ENCODE data around the gene LPIN3.

Gene LPIN3

GRCh38 chr20:41350408-41350962, 9.9 kb downstream of the LPIN3 start:
- no peaks in the 10 kb centered on the region for H3K36me3 Mint-ChIP-seq (ENCODE audit: low read depth)
- no peaks in the 10 kb centered on the region for H3K9me3 Mint-ChIP-seq
- no peak overlapping the region for H3K27ac Mint-ChIP-seq
- no peak overlapping the region for H3K4me3 Mint-ChIP-seq
- H3K27me3 Mint-ChIP-seq (ENCODE audit: low read depth) = no peaks in the 10 kb centered on the region
- no peaks in the 10 kb centered on the region for H3K4me1 Mint-ChIP-seq (ENCODE audit: low read depth)

GRCh38 chr20:41352106-41352505, 11.5 kb downstream of the LPIN3 start:
- Mint-ChIP-seq H3K36me3 (ENCODE audit: low read depth) (no peaks in the 10 kb centered on the region), H3K4me1 (ENCODE audit: low read depth) (no peaks in the 10 kb centered on the region), H3K27ac (no peak overlapping the region), H3K9me3 (no peaks in the 10 kb centered on the region), H3K4me3 (no peak overlapping the region), H3K27me3 (ENCODE audit: low read depth) (no peaks in the 10 kb centered on the region)

GRCh38 chr20:41352666-41353065, 12.0 kb downstream of the LPIN3 start:
- no peak overlapping the region for H3K4me3 Mint-ChIP-seq
- H3K36me3 Mint-ChIP-seq (ENCODE audit: low read depth) = no peaks in the 10 kb centered on the region
- H3K27me3 Mint-ChIP-seq (ENCODE audit: low read depth) = no peaks in the 10 kb centered on the region
- no peaks in the 10 kb centered on the region for H3K9me3 Mint-ChIP-seq
- H3K4me1 Mint-ChIP-seq (ENCODE audit: low read depth) = no peaks in the 10 kb centered on the region
- no peak overlapping the region for H3K27ac Mint-ChIP-seq

- H3K4me1 Mint-ChIP-seq (ENCODE audit: low read depth) = no peaks in the 10 kb centered on the region
- H3K27me3 Mint-ChIP-seq (ENCODE audit: low read depth) = no peaks in the 10 kb centered on the region
- H3K36me3 Mint-ChIP-seq (ENCODE audit: low read depth) = no peaks in the 10 kb centered on the region
- H3K4me3 Mint-ChIP-seq = no peak overlapping the region
- no peaks in the 10 kb centered on the region for H3K9me3 Mint-ChIP-seq
- no peak overlapping the region for H3K27ac Mint-ChIP-seq
Observed at GRCh38 chr20:41353530-41353929, 12.9 kb downstream of the LPIN3 start.

GRCh38 chr20:41355192-41355591, 14.6 kb downstream of the LPIN3 start:
- Mint-ChIP-seq H3K27me3 (ENCODE audit: low read depth) (no peaks in the 10 kb centered on the region), H3K4me1 (ENCODE audit: low read depth) (no peaks in the 10 kb centered on the region), H3K27ac (no peak overlapping the region), H3K4me3 (no peak overlapping the region), H3K36me3 (ENCODE audit: low read depth) (no peaks in the 10 kb centered on the region), H3K9me3 (no peaks in the 10 kb centered on the region)

- H3K27me3 Mint-ChIP-seq (ENCODE audit: low read depth) = no peaks in the 10 kb centered on the region
- H3K36me3 Mint-ChIP-seq (ENCODE audit: low read depth) = no peaks in the 10 kb centered on the region
- H3K4me1 Mint-ChIP-seq (ENCODE audit: low read depth) = no peaks in the 10 kb centered on the region
- no peak overlapping the region for H3K27ac Mint-ChIP-seq
- H3K4me3 Mint-ChIP-seq = no peak overlapping the region
- no peaks in the 10 kb centered on the region for H3K9me3 Mint-ChIP-seq
Observed at GRCh38 chr20:41355598-41356203, 15.1 kb downstream of the LPIN3 start.

- no peaks in the 10 kb centered on the region for H3K4me1 Mint-ChIP-seq (ENCODE audit: low read depth)
- no peaks in the 10 kb centered on the region for H3K27me3 Mint-ChIP-seq (ENCODE audit: low read depth)
- H3K27ac Mint-ChIP-seq = no peak overlapping the region
- no peaks in the 10 kb centered on the region for H3K36me3 Mint-ChIP-seq (ENCODE audit: low read depth)
- no peaks in the 10 kb centered on the region for H3K9me3 Mint-ChIP-seq
- no peak overlapping the region for H3K4me3 Mint-ChIP-seq
Observed at GRCh38 chr20:41356951-41357350, 16.3 kb downstream of the LPIN3 start.

GRCh38 chr20:41357424-41358163, 17.0 kb downstream of the LPIN3 start:
- Mint-ChIP-seq H3K4me3 (no peak overlapping the region), H3K9me3 (no peaks in the 10 kb centered on the region), H3K4me1 (ENCODE audit: low read depth) (no peaks in the 10 kb centered on the region), H3K27ac (no peak overlapping the region), H3K36me3 (ENCODE audit: low read depth) (no peaks in the 10 kb centered on the region), H3K27me3 (ENCODE audit: low read depth) (no peaks in the 10 kb centered on the region)

GRCh38 chr20:41358230-41358629, 17.6 kb downstream of the LPIN3 start:
- H3K36me3 Mint-ChIP-seq (ENCODE audit: low read depth) = no peaks in the 10 kb centered on the region
- H3K9me3 Mint-ChIP-seq = no peaks in the 10 kb centered on the region
- no peaks in the 10 kb centered on the region for H3K4me1 Mint-ChIP-seq (ENCODE audit: low read depth)
- H3K27ac Mint-ChIP-seq = no peak overlapping the region
- no peaks in the 10 kb centered on the region for H3K27me3 Mint-ChIP-seq (ENCODE audit: low read depth)
- H3K4me3 Mint-ChIP-seq = no peak overlapping the region

- Mint-ChIP-seq H3K4me3 (no peak overlapping the region), H3K27me3 (ENCODE audit: low read depth) (no peaks in the 10 kb centered on the region), H3K9me3 (no peaks in the 10 kb centered on the region), H3K27ac (no peak overlapping the region), H3K36me3 (ENCODE audit: low read depth) (no peaks in the 10 kb centered on the region), H3K4me1 (ENCODE audit: low read depth) (no peaks in the 10 kb centered on the region)
Observed at GRCh38 chr20:41358717-41359116, 18.1 kb downstream of the LPIN3 start.

GRCh38 chr20:41359541-41360011, 19.0 kb downstream of the LPIN3 start:
- Mint-ChIP-seq H3K9me3 (no peaks in the 10 kb centered on the region), H3K27ac (no peak overlapping the region)

GRCh38 chr20:41360831-41361756, 20.5 kb downstream of the LPIN3 start:
- H3K4me3 Mint-ChIP-seq = no peak overlapping the region
- H3K4me1 Mint-ChIP-seq (ENCODE audit: low read depth) = no peaks in the 10 kb centered on the region
- no peak overlapping the region for H3K27ac Mint-ChIP-seq
- no peaks in the 10 kb centered on the region for H3K36me3 Mint-ChIP-seq (ENCODE audit: low read depth)
- peaks cover 15% of the 10 kb centered on the region for H3K27me3 Mint-ChIP-seq (ENCODE audit: low read depth)
- H3K9me3 Mint-ChIP-seq = no peaks in the 10 kb centered on the region

More at GRCh38 chr20:41359541-41360011, 19.0 kb downstream of the LPIN3 start:
- no peaks in the 10 kb centered on the region for H3K36me3 Mint-ChIP-seq (ENCODE audit: low read depth)
- no peak overlapping the region for H3K4me3 Mint-ChIP-seq
- H3K4me1 Mint-ChIP-seq (ENCODE audit: low read depth) = no peaks in the 10 kb centered on the region
- peaks cover 3% of the 10 kb centered on the region for H3K27me3 Mint-ChIP-seq (ENCODE audit: low read depth)

GRCh38 chr20:41361757-41362747, 21.4 kb downstream of the LPIN3 start:
- Mint-ChIP-seq H3K9me3 (no peaks in the 10 kb centered on the region), H3K4me1 (ENCODE audit: low read depth) (no peaks in the 10 kb centered on the region), H3K36me3 (ENCODE audit: low read depth) (no peaks in the 10 kb centered on the region), H3K27me3 (ENCODE audit: low read depth) (peaks cover 17% of the 10 kb centered on the region), H3K27ac (no peak overlapping the region), H3K4me3 (no peak overlapping the region)
